Fibroblast of skin of right quadriceps (primary cell): ENCODE results near the gene FGF18.
"Not testable (repeated sequence)": the region's sequence is repeated elsewhere in the genome, so short reads cannot be mapped to it uniquely, and the experiment has no call there.

Source experiments
- DNase-seq: peaks from one replicate; pipeline ENCODE4 v3.0.0-alpha.2; 2013

FGF18 gene, protein sequence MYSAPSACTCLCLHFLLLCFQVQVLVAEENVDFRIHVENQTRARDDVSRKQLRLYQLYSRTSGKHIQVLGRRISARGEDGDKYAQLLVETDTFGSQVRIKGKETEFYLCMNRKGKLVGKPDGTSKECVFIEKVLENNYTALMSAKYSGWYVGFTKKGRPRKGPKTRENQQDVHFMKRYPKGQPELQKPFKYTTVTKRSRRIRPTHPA

GRCh38 chr5:171418982-171419687 is at the start of gene FGF18:
TSS of gene FGF18 (plus strand) at chr5:171419647. CDS start at chr5:171420200, 553 bp downstream.
- DNase-seq: peak; percentile 55

DNA sequence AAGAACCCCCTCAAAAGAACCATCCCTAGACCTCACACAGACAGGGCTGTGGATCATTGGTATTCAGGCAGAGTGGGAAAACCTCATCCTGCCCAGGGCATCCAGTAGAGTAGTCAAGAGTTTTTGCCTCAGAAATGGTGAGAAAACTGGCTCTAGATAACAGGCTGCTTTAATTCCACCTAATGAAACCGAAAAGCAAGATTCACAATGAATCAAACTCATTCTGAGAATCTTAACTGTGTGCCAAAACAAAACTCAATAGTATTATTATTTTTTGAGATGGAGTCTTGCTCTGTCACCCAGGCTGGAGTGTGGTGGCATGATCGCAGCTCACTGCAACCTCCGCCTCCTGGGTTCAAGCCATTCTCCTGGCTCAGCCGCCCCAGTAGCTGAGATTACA is 49.5 kb upstream of the FGF18 start:
- no peak for DNase-seq

DNA sequence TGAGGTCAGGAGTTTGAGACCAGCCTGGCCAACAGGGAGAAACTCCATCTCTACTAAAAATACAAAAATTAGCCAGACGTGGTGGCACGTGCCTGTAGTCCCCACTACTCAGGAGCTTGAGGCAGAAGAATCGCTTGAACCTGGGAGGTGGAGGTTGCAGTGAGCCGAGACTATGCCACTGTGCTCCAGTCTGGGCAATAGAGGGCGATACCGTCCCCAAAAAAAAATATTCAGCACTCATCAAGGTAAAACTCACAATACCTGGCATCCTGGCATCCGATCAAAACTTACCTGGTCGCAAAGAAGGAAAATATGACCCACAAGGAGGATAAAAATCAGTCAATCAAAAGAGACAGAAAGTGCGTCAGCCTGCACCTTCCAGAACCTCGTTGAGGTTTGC is 48.6 kb upstream of the FGF18 start:
- DNase-seq: not testable (repeated sequence)

DNA sequence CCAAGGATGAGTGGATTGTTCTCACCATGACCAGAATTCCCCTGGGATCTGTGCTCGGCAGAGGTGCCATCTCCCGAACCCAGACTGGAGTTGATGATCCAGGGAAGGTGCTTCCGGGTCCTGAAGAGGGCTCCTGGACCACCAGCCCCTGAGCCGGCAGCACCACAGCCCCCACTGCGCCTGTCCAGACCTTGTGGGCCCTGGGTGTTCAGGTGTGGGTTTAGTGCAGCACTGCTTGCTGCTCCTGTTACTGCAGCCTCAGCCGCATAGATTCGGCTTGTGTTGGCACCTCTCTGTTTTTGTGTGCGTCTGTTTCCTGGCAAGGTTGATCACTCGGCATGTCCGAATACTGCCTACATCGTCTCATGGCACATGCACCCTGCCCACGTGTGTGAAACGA is 48.1 kb upstream of the FGF18 start:
- DNase-seq: no peak

DNA sequence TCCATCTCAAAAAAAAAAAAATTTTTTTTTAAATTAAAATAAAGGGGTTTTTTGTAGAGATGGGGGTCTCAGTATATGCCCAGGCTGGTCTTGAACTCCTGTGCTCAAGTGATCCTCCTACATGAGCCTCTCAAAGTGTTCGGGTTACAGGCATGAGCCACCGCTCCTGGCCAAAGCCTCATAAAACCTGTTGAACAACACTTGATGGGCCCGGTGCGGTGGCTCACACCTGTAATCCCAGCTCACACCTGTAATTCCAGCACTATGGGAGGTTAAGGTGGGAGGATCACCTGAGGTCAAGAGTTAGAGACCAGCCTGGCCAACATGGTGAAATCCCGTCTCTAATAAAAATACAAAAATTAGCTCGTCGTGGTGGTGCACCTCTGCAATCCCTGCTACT is 39.5 kb upstream of the FGF18 start:
- no peak for DNase-seq

DNA sequence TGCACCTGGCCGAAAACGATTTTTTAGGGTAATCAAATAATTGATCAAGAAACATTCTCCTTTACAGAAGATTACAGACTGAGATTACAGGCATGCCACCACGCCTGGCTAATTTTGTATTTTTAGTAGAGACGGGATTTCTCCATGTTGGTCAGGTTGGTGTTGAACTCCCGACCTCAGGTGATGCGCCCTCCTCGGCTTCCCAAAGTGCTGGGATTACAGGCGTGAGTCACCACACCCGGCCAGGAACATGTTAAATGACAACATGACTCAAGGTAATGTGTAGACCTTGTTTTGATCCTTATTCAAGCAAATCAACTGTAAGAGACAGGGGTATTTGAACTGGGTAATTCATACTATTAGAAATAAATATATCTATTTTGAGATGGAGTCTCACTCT is 35.0 kb upstream of the FGF18 start:
- not testable (repeated sequence) for DNase-seq

DNA sequence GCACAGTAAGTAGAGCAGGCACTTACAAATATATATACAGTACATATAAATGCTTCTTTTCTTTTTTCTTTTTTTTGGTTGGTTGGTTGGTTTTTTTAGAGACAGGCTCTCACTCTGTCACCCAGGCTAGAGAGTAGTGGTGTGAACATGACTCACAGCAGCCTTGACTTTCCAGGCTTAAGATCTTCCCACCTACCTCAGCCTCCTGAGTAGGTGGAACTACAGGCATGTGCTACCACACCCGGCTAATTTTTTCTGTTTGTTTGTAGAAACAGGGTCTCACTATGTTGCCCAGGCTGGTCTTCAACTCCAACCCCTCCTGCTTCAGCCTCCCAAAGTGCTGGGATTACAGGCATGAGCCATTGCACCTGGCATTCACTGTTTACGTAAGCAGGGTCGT is 34.4 kb upstream of the FGF18 start:
- not testable (repeated sequence) for DNase-seq

GRCh38 chr5:171386006-171386671 is 33.3 kb upstream of the FGF18 start:
- no peak for DNase-seq

GRCh38 chr5:171386861-171387344 is 32.5 kb upstream of the FGF18 start:
- peak; percentile 34 for DNase-seq

- DNase-seq: peak; percentile 99
Observed at GRCh38 chr5:171387345-171387969, 32.0 kb upstream of the FGF18 start, which contains the start of gene NPM1. TSS of gene NPM1 (plus strand) at chr5:171387849. CDS start at chr5:171387949, 100 bp downstream.

GRCh38 chr5:171387970-171388815 is 31.3 kb upstream of the FGF18 start:
- peak; percentile 79 for DNase-seq

DNA sequence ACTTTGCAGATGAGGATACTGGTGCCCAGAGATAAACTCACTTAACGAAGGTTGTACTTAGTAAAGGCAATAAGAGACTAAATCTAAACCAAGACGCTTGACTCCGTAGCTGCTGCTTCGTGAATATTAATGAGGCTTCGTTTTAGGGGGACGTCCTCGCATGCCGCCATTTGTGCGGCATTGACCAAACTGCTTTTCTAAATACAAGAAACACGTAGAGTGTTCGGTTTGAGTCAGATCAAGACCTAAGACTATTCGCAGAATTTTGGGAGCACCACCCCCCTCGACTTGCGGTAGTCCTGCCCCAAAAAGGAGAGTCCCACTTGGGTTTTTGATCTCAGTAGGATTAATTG is 30.7 kb upstream of the FGF18 start:
- DNase-seq: no peak

GRCh38 chr5:171390883-171391677 is 28.4 kb upstream of the FGF18 start:
- DNase-seq: no peak

DNA sequence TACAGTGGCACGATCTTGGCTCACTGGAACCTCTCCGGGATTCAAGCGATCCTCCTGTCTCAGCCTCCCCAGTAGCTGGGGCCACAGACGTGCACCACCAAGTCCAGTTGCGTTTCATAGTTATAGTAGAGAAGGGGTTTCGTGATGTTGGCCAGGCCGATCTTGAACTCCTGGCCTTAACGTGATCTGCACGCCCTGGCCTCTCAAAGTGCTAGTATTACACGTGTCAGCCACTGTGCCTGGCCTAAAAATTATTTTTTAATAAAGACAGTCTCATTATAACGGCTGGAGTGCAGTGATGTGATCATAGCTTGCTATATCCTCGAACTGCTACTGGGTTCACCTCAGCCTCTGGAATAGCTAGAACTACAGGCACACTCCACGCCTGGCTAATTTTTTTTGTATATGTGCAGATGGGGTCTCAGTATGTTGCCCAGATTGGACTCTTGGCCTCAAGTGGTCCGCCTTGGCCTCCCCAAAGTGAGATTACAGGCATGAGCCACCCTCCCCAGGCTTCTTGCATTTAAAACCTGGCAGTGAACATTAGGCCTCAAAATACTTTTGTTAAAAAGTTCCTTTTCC is 27.4 kb upstream of the FGF18 start:
- DNase-seq: no peak

DNA sequence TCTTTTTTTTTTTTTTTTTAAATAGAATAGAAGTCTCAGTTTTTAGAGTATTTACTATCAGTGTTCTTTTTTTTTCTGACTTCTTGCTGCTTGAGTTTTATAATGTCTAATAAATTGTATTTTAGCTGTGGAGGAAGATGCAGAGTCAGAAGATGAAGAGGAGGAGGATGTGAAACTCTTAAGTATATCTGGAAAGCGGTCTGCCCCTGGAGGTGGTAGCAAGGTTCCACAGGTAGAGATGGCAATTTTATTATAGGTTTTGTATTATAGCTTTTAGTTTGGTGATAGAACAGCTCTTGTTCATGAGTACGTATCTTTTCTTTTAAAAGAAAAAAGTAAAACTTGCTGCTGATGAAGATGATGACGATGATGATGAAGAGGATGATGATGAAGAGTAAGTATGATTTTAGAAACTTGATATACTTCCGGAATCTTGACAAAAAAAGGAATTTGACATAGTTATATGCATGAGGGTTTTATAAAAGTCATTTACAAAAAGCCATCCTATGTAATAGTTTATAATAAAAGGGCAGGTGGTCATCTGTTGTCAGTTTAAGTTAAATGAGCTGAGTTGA is 26.8 kb upstream of the FGF18 start:
- DNase-seq: no peak

- no peak for DNase-seq
Observed at GRCh38 chr5:171395042-171395441, 24.4 kb upstream of the FGF18 start.

DNA sequence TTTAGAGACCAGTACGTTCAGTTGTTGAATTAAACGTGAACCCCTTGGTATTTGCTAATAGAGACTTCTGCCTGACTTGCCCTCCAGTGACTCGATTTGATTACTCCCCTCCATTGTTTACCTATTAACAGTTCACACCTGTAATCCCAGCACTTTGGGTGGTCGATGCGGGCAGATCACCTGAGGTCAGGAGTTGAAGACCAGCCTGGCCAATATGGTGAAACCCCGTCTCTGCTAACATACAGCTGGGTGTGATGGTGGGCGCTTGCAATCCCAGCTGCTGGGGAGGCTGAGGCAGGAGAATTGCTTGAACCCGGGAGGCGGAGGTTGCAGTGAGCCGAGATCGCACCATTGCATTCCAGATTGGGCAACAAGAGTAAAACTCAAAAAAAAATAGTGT is 22.9 kb upstream of the FGF18 start:
- not testable (repeated sequence) for DNase-seq

- no peak for DNase-seq
Observed at GRCh38 chr5:171397190-171397589, 22.3 kb upstream of the FGF18 start.

DNA sequence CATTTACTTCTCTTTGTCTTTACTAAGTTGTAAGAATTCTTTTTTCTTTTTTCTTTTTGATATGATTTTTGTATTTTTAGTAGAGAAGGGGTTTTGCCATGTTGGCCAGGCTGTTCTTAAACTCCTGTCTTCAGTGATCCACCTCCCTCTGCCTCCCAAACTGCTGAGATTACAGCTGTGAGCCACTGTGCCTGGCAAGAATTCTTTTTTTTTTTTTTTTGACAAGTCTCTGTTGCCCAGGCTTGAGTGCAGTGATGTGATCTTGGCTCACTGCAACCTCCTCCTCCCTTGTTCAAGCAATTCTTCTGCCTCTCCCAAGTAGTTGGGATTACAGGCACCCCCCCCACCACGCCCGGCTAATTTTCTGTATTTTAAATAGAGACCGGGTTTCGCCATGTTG is 21.8 kb upstream of the FGF18 start:
- no peak for DNase-seq

- not testable (repeated sequence) for DNase-seq
Observed at GRCh38 chr5:171398660-171399059, 20.8 kb upstream of the FGF18 start.

DNA sequence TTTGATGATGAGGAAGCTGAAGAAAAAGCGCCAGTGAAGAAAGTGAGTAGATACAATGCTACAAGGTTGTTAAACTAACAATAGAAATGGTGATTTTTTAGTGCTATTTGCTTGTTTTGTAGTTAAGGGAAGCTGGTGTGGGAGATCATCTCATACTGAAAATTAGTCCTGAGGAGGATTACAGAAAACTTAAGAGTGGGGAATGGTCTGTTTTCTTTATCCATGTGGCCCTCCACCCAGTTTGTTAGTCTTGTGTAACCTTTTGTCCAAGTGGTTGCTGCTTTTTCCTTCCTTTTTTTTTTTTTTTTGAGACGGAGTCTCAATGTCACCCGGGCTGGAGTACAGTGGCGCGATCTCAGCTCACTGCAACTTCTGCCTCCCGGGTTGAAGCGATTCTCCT is 19.3 kb upstream of the FGF18 start:
- no peak for DNase-seq
